Spleen (tissue), 7 donors: ENCODE data around the gene RBM47.

Experiments
- POLR2A ChIP-seq, 3 donors: fragments of 450-650 bp; IDR thresholded peaks; one replicate each; pipeline ENCODE4 v1.5.1; 2017; ENCODE audit warnings: antibody characterized with exemption in 3 of 3, mild to moderate bottlenecking in 1 of 3
- POLR2AphosphoS5 ChIP-seq, 3 donors: sonication (generic); formaldehyde crosslinking; IDR thresholded peaks; one replicate each; pipeline ENCODE4 v1.5.1; 2017; ENCODE audit warnings: antibody characterized with exemption in 3 of 3
- TF ChIP-seq, protein P1 (sequence below), 11 experiments: fragments of 200-600 bp in 7 of 11; fragments of 450-650 bp in 4 of 11; sonication (generic) in 4 of 11; IDR thresholded peaks in 8 of 11; conservative IDR thresholded peaks in 3 of 11; 1 replicate in 7 of 11; 2 replicates in 4 of 11; pipeline versions ENCODE4 v1.4.0 to v1.8.0; 2016 to 2021; ENCODE audit warnings: antibody characterized with exemption in 11 of 11, inconsistent platforms in 4 of 11, mild to moderate bottlenecking in 1 of 11
- donor health status: DM: no; HTN: no; CAD: no; lungs with moderate emphysema.
- donor health status: DM: no; HTN: no; CAD: no.
- donor health status: DM: no; HTN: no; CAD: no.

DNA sequence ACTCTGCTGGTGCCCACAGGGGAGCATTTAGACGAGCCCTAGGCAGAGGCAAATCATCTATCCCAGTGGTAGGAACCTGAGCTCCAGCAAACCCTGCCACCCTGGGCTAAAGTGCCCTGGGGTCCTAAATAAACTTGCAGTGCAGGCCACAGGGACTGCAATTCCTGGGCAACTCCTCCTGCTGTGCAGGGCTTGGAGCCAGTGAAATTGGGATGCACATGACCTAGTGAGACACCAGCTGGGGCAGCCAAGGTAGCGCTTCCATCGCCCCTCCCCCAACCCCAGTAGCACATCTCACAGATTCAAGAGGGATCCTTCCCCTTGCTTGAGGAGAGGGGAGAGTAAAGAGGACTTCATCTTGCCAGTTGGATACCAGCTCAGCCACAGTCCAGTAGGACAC lies 250.4 kb downstream of the RBM47 start:
- TF ChIP-seq, protein P1, sequence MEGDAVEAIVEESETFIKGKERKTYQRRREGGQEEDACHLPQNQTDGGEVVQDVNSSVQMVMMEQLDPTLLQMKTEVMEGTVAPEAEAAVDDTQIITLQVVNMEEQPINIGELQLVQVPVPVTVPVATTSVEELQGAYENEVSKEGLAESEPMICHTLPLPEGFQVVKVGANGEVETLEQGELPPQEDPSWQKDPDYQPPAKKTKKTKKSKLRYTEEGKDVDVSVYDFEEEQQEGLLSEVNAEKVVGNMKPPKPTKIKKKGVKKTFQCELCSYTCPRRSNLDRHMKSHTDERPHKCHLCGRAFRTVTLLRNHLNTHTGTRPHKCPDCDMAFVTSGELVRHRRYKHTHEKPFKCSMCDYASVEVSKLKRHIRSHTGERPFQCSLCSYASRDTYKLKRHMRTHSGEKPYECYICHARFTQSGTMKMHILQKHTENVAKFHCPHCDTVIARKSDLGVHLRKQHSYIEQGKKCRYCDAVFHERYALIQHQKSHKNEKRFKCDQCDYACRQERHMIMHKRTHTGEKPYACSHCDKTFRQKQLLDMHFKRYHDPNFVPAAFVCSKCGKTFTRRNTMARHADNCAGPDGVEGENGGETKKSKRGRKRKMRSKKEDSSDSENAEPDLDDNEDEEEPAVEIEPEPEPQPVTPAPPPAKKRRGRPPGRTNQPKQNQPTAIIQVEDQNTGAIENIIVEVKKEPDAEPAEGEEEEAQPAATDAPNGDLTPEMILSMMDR (IDR thresholded peaks at IDR 0.05 in 8 of 11, conservative IDR thresholded peaks at IDR 0.05 in 3 of 11), result no peak
- no peak for TF ChIP-seq POLR2AphosphoS5 (IDR thresholded peaks at IDR 0.05)
- no peak for TF ChIP-seq POLR2A (IDR thresholded peaks at IDR 0.05)
